Body of pancreas (tissue), 4 donors: ENCODE results near the gene SLC26A11.

Source experiments
- CTCF ChIP-seq, 7 experiments: fragments of 450-650 bp in 4 of 7; fragments of 200-600 bp in 3 of 7; sonication (generic) in 3 of 7; IDR thresholded peaks; one replicate each; pipeline ENCODE4 v1.5.1; 2016 to 2019; ENCODE audit warnings: antibody characterized with exemption in 7 of 7
- POLR2A ChIP-seq, 3 donors: fragments of 450-650 bp; IDR thresholded peaks; one replicate each; pipeline ENCODE4 v1.6.1; 2016; ENCODE audit warnings: antibody characterized with exemption in 3 of 3, mild to moderate bottlenecking in 2 of 3

GRCh38 chr17:80223142-80223815 is 3.1 kb downstream of the SLC26A11 start:
- no peak for TF ChIP-seq CTCF (IDR thresholded peaks at IDR 0.05)
- TF ChIP-seq POLR2A (IDR thresholded peaks at IDR 0.05) = no peak
